ENCODE measurements around the gene REM1.

GRCh38 chr20:31522731-31523130, 47.6 kb downstream of the REM1 start:
- TF ChIP-seq POLR2A (IDR thresholded peaks at IDR 0.05), result no peak
- TF ChIP-seq CTCF (IDR thresholded peaks at IDR 0.05), result no peak
